AG20443 (cell line): ENCODE measurements around the gene BMP8B.
"Not testable (repeated sequence)": the region's sequence is repeated elsewhere in the genome, so short reads cannot be mapped to it uniquely, and the experiment has no call there.

Experiments used
- DNase-seq: peaks from one replicate; pipeline ENCODE4 v3.0.0; 2012; ENCODE audit warnings: low spot score, mixed read lengths

The BMP8B gene

DNA sequence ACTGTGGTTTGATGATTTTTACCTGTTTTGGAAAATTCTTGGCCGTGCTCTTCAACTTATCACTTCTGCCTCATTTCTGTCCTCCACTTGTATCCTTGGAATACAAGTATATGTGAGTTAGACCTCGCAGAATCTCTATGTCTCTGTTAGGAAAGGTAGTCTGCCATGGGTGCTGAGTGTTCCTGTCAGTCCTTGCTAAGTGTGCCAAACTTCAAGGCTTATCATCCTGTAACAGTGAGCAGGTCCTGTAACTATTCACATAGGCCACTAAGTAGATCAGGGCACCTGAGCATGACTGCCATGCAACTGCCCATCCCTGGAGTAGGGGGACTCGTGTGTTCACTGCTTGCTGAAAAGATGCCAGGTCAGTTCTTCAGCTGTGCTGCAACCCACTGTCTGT lies 24.2 kb upstream of the BMP8B start:
- no peak for DNase-seq

DNA sequence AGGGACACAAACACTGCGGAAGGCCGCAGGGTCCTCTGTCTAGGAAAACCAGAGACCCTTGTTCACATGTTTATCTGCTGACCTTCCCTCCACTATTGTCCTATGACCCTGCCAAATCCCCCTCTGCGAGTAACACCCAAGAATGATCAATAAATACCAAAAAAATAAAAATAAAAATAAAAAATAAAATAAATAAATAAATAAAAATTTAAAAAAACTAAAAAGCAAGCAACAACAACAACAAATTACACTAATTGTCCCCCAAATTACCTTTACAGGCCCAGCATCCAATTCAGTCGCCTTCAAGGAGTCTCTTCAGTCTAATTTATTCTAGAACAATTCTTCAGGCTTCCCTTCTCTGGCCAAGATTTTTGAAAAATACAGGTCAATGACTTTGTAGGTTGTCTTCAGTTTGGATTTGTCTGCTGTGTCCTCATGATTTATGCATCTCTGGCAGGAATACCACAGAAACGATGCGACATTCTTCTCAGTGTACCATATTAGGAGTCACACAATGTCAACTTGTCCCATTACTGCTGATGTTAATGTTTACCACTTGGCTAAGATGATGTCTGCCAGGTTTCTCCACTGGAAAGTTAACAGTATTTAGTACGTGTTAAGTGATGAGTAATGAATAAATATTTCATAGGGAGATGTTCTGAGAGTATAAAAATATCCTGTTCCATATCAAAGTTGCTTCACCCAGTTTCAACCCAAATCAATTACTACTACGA lies 20.3 kb upstream of the BMP8B start:
- DNase-seq: no peak

DNA sequence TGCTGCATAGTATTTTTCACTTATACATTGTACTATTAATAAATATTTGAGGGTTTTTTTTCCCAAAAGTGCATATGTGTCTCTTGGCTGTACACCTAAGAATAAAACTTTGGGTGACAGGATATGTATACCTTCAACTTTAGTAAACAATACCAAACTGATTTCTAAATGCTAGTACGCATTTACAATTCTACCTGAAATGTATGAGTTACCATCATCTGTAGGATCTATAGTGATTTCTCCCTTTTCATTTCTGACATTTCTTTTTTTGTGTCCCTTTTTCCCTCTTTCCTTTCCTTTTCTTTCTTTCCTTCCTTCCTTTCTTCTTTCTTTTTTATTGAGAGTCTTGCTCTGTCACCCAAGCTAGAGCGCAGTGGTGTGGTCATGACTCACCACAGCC lies 16.7 kb upstream of the BMP8B start:
- DNase-seq: no peak

DNA sequence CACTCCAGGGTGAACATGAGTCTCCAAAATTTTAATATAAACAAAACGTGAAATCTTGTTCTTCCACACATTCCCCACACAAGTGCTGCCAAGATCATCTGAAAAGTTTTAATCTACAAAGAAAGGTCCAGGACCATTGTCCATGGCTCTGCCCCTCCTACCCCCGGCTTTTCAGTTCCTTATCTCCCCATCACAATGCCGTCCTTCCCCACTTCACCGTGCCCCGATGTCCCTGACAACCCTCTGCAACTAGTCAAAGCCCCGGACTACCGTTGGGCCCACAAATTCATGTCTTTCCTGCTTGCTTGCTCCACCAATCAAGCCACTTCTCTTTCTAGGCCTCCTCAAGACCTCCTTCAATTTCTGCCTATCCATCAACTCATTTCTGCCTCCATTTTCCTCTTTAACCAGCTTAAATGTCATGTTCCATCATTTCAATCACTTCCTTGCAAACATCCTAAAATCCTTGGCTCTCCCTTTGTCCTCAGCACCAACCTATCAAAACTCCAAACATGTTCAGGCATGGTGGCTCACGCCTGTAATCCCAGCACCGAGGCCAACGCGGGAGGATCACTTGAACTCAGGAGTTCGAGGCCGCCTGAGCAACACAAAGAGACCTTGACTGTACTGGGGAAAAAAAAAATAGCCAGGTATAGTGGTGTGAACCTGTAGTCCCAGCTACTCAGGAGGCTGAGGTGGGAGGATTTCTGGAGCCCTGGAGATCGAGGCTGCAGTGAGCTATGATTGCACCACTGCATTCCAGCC lies 14.0 kb upstream of the BMP8B start:
- no peak for DNase-seq

DNA sequence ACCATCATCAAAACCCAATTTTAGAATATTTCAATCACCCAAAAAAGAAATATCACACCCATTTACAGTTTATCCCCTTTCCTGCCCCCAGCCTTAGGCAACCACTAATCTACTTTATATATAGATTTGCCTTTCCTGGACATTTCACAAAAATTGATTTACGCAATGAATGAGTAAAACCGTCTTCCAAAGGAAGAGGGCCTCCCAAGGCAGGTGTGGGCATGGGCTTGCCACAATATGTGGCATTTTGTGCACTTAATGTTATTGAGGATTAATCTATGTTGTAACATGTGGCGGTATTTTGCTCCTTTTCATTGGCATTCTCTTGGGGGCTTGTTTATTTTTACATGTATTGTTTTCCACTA lies 11.8 kb upstream of the BMP8B start:
- no peak for DNase-seq

DNA sequence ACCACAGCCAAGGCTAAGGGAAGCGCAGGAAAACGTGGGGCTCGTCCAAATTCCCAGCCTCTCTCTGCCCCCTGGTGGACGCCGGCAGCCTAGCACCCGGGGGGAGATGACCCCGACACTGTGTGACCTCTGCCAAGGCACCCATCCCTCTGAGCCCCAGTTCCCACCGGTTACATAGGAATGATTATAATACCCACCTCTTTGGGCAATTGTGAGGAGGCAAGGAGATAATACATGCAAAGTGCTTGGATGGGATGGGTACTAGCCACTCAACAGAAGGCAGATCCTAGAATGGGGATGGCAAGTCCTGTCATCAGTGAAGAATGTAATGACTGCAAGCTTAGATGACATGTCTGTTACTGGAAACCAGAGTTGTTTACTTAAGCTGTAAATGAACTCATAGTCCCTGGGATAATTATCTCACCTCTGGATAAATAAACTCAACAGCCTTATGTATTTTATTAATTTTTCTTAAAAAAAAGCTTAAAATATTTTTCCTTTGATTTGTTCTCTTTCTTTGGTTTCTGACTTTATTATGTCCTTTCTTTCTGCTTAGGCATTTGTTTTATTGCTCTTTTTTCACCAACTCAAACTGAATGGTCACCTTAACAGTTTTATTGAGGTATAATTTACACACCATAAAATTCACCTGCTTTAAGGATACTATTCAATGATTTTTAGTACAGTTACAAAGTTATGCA lies 11.3 kb upstream of the BMP8B start:
- DNase-seq: peak; percentile 86

DNA sequence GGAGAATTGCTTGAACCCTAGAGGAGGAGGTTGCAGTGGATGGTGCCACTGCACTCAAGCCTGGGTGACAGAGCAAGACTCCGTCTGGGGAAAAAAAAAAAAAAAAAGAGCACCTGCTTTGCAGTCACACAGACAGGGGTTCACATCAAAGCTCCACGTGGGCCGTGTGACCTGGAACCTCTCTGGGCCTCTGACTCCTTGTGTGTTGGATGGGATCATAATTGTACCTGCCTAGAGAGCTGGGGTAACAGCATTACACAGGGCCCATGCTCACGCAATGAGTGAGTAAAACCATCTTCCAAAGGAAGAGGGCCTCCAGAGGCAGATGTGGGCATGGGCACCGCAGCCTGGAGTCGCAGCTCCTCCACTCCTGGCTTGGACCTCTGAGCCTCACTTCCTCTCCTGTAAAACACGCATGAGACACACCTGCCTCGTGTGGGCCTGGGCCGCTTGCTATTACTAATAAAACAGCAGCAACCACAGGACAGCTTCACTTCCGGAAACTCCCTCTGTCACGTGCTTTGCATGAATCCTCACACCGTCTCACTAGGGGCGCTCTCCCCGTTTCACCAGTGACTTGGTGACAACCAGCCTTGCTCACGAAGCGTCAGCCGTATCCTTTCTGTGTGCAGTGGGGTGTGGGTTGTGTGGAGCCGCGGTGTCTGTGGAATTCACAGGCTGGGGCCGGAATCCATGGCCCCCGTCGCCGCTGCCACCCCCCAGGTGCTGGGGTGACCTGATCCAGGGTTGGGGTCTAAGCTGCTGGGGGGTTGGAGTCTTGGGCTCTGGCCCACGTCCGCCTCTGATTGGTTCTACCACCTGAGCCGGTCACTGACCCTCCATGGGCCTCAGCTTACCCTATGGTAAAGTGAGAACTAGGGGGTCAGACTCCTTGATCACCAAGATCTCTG lies 10.4 kb upstream of the BMP8B start:
- DNase-seq: peak; percentile 67

DNA sequence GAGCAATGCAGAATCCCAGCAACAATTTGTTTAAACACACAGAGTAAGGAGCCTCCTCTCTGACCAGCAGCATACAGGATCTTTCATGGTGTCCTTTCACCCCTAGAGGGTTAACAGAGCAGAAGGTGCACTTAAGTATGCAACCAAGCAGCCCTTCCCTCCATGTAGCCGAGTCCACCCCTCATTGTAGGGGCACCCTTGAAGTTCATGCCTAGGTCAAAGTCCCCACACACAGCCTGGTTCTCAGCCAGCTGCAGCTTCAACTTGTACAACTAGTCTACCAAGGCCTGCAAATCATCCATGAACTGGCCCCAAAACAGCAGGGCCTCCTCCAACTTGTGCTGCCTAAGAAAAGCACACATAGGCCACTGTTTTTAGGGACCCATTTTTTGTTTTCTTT lies 7.0 kb upstream of the BMP8B start:
- DNase-seq: no peak

DNA sequence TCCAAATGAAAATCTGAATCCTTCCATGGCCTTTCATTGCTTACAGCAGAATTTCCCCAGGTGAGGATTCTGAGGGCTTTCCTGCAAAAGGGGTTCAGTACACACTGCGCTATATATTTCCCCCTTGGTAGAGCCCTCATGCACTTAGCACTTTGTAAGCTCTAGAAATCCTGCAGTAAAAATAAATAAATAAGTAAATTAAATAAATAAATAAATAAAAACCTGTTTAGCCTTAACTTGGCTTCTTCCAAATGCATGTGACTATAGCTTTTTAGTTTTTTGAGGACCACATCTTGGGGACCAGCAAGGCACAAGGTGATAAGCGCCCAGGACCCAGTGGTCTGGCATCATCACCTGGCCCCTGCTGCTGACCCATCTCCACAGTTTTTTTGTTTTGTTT lies 3.2 kb upstream of the BMP8B start:
- DNase-seq: no peak

DNA sequence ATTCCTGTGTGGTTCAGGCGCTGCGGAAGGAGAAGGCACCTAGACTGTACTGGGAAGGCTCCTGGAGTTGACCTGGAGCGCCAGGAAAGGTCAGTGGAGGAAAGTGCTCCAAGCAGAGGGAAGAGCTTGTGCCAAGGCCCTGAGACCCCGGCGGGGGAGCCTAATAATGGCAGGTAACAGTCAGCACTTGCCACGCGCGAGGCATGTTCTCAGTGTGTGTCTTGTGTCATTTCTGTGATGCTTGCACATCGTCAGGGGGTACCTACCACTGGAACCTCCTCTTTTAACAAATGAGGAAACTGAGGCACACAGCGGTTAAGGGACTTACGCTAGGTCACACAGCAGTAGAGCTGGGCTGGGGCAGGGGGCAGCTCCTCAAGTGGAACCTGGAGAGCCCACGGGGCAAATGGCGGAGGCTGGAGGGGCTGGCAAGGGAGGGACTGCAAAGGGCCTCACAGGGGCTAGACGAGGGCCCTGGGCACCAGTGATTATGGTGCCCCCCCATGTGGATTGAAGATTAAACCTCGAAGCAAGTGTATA lies 976 bp upstream of the BMP8B start:
- DNase-seq: no peak

DNA sequence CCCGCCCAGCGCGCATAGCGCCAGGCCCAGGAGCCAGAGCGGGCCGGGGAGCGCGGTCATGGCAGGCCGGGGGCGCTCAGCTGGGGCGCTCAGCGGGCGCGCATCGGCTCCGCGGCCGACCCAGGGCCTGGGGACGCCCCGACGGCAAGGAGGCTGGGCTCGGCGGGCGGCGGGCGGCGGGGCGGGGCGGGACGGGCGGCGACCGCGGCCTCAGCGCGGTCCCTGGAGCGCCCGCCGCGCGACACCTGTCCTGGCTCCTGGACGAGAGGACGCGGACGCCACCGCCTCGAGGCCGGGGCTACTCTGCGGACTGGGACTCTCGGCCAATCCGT lies 273 bp downstream of the BMP8B start:
- DNase-seq: no peak

DNA sequence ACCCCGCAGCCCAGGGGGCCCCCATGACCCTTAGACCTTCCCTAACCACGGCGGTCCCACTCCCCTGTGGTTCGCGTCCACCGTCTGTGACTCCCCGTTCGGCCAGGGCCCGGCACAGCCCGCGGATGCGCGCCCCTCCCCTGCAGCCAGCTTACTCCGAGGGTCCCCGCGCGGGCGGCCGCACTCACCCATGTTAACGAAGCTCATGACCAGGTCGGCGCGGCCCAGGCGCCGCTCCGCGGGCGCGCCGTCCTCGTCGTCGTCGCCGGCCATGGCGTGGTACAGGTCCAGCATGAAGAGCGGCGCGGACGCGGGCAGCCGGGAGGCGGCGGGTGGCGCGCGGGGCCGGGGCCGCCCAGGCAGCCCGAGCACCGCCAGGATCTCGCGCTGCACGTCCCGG lies 701 bp downstream of the BMP8B start:
- DNase-seq: not testable (repeated sequence)

DNA sequence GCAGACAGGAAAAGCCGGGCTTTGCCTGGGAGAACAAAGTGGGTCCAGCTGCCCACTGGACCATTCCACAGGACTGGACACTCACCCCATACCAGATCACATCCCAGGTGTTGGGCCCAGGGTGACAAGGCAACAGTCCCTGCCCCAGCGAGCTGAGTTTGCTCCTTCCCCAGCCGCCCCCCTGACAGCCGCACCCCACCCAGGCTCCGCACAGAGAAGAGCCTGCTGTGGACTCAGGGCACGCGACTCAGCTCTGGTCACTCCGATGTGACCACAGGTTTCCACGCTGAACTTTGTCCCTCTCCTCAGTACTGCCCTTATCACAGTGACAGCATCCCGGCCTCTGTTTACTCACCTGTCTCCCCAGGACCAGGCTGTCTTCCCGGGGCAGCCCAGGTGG lies 1.2 kb downstream of the BMP8B start:
- no peak for DNase-seq

DNA sequence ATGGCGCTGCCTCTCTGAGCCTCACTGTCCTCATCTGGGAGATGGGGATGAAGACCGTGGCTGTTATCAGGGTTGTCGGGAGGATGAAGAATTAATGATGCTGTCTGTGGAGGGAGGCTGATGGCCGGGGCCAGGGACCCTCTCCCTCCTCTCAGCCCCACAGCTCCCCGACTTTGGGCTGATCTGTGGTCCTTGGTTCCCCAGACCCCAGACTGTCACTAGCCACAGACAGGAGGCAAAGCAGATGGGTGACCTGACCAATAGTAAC lies 1.6 kb downstream of the BMP8B start:
- DNase-seq: not testable (repeated sequence)

DNA sequence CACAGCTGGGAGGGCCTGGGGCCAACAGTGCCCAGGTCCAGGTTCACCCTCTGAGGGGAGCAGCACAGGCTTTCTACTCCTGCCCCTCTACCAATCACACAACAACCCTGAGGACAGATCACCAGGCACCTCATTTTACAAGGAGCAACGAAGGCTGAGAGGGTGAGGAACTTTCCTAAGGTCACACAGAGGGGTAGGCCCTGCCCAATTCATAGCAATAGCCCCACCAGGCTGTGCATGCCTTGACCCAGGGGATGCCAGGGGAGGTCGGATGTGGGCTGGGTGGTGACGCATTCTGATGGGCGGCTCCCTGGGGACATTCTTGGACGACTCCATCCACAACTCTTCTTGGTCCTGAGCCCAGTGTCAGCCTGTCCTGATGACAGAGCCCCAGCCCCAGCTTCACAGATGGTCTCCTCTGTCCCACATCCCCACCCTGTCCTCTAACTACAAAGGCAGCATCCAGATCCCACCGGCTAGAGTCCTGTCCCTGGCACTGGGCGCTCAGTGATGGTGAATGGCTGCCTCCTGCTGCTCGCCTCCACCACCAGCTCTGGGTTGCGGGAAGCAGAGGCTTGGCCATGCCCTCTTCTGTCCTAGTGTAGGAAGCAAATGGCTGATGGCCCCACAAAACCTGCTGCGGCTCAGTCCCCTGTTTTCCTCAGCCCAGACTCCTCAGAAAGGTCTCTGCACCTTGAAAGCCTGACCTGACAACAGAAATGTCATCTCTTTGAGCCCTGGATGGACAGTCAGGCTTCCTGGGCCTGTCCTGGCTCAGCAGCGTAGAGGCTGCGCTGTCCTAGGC lies 2.2 kb downstream of the BMP8B start:
- DNase-seq: not testable (repeated sequence)

DNA sequence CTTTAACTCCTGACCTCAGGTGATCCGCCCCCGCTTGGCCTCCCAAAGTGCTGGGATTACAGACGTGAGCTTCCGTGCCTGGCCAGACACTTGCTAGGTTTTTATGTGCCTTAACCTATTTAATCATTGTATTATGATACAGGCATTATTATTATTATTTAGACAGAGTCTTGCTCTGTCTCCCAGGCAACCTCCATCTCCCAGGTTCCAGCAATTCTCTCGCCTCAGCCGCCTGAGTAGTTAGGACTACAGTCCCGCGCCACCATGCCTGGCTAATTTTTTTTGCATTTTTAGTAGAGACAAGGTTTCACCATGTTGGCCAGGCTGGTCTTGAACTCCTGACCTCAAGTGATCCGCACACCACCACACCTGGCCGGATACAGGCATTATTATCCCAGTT lies 6.0 kb downstream of the BMP8B start:
- not testable (repeated sequence) for DNase-seq

DNA sequence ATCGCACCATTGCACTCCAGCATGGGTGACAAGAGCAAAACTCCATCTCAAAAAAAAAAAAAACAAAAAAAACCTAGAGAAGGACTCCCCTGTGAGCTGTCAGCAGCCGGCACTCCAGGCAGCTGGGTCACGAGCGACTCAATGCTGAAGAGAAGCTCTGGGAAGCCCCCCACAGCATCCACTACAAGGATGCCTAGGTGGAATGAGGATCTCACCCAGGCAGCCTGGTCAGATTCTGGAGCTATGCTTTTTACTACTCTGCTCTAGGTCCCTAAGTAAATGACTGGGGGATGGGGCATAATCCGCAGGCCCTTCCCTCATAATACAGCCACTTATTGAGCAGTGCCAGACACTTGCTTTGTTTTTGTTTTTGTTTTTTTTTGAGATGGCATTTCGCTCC lies 6.6 kb downstream of the BMP8B start:
- no peak for DNase-seq

DNA sequence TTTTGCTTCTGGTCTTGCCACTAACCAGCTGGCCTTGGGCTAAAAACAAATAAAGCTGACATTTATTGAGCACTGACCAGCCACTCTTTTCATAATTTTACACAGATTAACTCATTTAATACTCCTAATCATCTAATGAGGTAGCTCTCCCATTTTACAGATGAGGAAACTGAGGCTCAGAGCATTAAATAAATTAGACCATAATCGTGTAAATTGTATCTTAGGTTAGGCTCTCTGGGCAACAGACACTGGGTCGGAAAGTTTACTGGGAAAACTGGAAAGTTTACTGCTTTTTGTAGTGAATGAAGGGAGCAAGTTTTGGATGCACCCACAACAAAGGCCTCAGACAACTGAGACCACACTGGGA lies 7.3 kb downstream of the BMP8B start:
- DNase-seq: no peak

DNA sequence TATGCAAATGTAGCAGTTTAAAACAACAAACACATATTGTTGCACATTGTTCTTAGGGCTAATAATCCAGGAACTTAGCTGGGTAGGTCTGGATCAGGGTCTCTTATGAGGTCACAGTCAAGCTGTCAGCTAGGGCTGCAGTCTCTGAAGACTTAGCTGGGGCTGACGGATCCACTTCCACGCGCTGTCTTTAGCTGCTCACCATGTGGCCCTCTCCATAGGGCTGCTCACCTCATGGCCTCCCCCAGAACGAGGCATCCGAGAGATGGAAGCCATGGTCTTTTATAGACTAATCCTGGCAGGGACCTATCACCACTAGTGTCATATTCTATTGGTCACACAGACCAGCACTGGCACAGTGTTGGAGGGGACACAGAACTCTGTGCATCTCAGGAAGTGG lies 8.8 kb downstream of the BMP8B start:
- DNase-seq: no peak

DNA sequence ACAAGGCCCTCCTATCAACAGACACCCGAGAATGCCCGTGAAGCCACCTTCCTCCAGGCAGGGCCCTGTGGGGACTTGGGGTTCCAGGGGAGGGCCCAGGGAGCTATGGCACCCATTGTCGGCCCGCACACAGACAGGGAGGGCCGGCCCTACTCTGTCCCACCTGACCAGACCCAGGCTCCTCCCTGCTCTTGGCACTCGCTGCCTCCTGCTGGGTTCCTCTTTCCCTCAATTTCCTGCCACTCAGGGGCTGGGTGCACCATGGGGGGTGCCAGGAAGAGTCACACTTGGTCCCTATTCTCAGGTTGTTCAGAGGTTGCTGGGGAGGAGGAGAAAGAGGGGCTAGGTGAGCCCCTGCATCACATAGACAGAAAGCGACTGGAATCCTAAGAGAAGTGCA lies 9.5 kb downstream of the BMP8B start:
- no peak for DNase-seq

DNA sequence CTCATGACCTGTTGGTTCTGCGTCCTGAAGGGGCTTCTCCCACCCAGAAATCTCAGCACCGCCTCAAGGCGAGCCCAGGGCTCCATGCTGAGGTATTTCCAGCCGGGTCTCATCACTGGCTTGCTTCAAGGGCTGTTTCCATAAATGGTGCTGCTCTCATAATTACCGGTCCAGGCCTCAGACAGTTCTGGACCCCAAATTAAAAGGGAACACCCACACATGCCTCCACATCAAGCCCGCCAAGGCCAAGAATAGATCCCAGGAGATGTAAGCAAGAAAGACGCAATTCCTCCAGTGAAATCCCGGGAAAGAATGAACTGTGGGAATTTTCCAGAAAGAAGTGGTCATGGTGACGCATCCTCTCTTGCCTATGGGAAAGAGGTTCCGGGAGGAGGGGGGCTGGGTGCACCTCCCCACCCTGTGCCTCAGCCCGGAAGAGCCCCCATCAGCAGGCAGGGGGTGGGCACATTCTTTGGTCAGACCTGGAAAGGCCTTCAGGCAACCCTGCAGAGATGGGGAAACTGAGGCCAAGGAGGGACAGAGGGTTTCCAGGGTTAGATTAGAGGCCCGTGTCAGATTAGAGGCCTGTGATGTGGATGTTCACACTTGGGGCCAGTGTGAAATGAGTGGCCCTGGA lies 10.1 kb downstream of the BMP8B start:
- DNase-seq: not testable (repeated sequence)
